HG03565 (cell line): ENCODE measurements around the gene TMEM147.

Source experiments
- ATAC-seq: cut with Tn5 transposase; IDR thresholded peaks from one replicate; pipeline ENCODE4 v1.9.1; 2021; ENCODE audit warnings: mild to moderate bottlenecking, moderate library complexity; ENCODE audit not compliant: unreplicated experiment

Gene TMEM147

DNA sequence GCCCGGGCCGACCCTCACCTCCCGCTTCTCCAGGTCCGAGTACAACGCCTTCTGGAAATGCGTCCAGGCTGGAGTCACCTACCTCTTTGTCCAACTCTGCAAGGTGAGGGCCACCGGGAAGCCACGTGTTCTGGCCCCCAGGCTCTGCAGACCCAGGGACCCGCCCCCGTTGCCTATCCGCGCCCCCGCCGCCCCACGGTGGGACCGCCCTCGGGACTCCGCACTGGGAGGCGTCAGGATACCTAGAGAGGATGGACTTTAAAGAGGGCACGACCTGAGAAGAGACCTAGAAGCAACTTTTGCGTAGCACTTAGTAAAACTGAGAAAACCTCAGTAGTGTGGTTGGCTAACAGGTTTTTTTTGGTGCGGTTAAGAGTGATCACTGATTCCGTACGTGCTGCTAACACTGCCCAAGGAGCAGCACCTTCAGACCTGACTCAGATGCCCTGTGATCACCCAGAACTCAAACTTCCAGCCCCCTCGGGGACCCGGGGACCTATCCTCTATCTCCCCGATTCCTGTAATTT, 492 bp downstream of the TMEM147 start:
- peak; percentile 29 for ATAC-seq

DNA sequence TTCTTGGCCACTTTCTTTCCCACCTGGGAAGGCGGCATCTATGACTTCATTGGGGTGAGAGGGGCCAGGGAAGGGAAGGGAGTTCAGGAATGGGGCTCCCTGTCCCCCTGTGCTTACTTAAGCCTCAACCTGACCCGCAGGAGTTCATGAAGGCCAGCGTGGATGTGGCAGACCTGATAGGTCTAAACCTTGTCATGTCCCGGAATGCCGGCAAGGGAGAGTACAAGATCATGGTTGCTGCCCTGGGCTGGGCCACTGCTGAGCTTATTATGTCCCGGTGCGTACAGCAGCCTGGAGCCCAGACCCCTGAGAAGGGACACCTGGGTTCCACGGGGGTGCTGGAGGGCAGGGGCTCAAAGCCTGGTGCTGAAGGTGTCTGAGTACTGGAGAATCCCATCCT, 1.1 kb downstream of the TMEM147 start:
- no peak for ATAC-seq

DNA sequence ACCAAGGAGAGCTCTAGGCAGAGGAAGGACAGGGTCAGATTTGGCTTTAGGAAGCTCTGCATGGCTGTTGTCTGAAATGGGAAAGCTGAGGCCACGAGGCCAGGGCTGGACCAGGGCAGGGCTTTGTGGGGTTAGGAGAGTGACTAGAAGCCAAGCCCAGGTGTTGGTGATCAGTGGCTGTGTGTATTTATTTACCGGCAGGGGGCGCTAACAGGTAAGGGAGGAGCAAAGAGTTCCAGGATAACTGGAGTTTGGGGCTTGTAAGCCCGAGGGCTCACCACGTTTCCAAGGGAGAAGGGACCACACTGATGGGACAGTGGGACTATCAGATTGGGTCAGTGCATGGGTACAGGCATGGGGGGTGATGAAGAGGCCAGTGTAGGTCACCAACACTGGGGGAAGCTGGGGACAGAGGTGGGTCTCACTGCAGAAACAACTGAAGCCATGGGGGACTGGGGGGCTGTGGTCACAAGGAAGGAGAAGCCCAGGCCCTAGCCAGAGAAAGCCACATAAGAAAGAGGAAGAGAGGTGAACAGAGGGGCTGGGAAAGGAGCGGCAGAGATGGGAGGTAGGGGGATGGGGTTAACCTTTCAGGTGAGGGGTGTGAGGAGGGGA, 3.9 kb downstream of the TMEM147 start:
- ATAC-seq: no peak

DNA sequence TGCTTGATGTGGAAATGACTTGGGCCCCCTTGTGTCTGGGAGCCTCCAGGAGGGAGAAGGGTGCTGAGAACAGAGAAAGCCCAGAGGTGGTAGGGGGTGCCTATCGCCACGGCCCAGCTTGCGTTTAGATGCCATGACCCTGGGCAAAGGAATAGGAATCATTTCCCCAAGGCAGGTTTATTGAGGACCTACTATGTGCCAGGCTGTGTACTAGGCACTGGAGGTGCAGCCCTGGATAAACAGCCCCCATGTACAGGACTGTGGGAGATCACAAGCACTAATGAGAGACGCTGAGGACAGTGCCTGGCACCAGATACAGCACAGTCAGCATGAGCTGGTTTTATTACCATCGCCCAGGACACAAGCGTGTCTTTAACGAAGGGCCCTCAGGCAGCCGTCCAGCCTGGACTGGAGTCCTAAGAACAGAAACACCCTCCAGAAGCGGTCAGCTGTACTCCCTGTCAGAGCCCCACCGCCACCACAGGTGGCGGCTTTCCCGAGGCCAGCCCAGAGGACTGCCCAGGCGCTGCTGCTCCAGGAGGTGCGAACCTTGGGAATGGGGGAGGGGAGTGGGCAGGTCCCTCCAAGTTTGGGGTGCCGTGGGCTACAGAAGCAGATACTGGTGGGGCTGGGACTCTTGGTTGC, 4.6 kb downstream of the TMEM147 start:
- ATAC-seq: no peak

DNA sequence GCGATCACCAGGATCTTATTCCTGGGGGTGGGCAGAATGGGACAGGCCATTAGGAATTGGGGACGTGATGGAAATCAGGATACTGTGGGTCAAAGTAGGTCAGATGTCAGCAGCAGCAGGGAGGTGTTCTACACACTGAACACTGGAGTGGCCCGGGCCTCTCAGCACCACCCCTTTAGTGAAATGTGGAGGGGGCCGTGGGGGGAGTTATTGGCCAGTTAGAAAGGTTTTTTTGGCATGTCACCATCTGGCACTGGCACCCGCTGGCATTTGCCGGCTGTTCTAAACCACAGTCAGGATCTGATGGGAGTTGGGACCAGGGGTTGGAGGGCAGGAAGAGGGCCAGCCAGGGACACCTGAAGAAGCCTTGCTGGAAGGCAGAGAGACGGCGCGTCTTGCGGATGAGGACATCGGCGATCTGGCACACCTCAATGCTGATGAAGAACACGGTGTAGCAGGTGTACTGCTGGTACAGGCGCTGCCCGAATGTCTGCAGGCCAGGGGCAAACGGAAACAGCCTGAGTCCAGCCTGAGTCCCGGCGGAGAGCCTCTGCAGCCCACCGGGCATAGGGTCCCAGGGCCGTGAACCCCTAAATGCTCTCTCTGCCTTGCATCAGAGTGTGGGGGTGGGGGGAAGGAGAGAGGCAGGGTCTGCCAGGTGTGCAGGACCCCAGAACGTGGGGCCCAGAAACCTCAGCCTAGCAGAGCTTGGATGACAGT, 5.8 kb downstream of the TMEM147 start:
- no peak for ATAC-seq

DNA sequence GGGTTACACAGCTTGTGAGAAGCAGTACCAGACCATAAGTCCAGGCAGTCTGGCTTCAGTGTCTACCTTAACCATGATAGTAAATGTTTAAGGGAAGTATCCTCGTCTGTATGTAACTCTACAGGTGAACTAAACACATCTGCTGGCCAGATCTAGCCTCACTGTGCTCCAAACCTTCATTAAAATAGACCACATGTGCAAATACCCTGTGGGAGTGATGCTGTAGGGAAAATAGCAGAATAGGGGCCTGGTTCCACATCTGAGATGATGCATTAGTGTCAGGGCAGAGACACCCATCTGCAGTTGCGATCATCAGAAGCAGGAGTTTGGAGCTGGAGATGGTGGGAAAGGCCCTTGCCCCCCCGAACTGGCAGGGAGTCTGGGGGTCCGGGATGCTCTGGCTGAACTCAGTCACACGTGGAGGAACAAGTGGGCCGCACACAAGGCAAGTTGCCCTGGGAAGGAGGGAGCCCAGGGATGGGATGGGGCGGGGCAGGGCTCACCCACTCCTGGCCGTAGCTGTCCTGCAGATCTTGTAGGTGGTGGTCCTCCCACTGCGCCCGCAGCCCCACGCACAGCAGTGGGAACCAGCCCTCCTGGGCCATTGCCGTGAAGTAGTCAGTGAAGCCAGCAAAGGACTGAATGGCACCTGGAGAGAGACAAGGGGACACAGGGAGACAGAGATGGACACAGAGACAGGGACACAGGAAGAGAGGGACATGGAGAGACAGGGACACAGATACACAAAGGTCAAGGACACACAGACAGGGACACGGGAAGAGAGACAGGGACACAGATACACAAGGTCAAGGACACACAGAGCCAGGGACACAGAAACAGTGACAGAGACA, 7.3 kb downstream of the TMEM147 start:
- ATAC-seq: no peak

DNA sequence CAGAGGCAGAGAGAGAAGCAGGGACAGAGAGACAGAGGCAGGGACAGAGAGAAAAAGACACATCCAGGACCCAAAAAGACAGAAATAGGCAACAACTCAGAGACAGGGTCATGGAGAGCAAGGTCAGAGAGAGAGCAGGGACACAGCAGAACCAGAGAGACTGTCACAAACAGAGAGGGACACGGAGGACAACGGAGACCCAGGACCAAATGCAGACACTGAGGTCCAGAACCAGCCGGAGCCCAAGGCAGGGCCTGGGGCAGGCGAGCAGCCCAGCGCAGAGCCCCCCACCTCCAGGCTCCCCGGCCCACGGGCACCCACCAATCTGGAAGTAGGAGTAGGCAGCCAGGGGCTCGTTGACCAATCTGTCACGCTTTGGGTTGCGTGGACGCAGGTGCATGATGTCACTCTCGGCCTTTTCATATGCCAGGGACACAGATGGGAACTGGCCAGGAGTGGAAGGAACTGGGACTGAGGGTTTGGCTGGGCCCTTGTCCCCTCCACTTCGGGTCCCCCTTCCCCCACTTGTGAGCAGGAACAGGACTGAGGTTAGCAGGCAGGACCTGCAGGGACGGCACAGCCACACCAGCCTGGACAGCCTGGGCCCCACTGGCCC, 8.1 kb downstream of the TMEM147 start:
- ATAC-seq: no peak

DNA sequence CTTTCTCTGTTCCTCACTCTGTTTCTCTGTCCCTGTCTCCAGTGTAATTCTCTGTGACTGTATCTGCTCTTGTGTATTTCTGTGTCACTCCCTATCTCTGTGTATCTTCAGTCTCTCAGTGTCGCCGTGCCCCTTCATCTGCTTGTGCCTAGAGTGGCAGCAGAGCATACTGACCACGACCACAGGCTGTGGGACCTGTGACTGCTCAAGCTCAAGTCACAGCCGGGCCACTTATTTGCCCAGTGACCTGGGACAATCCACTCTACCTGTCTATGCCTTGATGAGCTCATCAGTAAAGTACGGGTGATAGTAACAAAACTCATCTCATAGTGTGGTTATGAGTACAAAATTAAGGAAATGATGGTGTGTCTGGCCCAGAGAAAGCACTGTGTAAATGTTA, 8.7 kb downstream of the TMEM147 start:
- no peak for ATAC-seq

DNA sequence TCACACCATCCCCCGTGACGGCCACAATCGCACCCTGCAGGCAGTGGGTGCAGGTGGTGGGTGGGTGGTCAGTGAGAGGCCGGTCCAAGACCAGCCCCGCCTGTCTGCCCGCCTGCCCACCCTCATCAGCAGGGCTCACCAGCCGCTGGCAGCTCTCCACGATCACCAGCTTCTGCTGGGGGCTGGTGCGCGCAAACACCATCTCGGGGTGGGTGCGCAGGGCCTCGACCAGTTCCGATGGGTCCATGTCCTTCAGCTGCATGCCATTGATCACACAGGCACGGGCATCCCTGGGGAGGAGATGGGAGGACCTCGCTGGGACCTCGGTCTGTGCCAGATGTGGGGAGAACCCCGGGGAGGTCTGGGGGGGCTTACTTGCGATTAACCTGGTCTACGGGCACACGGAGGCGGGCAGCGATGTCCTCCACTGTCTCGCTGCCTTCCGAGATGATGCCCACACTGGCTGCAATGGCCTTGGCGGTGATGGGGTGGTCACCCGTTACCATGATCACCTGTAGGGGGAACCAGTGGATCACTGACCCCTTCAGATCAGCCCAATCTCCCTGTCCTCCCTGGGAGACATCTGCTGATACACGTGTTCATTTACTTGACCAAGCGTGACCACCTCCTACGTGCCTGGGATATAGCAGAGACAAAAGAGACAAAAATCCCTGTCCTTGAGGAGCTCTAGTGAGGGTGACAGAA, 10.0 kb downstream of the TMEM147 start:
- ATAC-seq: no peak

DNA sequence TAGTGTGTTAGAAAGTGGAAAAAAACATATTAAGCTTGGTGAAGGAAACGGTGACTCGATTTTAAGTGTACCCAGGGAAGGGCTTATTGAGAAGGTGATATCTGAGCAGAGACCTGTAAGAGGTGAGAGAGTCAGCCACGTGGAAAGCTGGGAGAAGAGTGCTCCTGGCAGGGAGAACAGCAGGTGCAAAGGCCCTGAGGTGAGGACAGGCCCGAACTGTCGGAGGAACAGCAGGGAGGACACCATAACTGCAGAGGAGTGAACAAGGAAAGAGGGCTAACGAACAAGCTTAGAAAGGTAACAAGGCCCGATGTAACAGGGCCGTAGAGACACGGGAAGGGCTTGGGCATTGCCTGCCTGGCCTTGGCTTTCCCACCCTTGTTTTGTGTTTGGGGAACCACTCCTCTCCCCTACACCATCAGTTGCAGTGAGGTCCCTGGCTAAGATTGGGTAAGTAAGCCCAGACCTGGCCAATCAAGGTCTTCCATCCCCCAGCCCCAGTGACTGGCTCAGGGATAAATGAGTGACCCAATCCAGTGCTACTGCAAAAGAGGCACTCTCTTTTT, 10.7 kb downstream of the TMEM147 start:
- ATAC-seq: no peak

DNA sequence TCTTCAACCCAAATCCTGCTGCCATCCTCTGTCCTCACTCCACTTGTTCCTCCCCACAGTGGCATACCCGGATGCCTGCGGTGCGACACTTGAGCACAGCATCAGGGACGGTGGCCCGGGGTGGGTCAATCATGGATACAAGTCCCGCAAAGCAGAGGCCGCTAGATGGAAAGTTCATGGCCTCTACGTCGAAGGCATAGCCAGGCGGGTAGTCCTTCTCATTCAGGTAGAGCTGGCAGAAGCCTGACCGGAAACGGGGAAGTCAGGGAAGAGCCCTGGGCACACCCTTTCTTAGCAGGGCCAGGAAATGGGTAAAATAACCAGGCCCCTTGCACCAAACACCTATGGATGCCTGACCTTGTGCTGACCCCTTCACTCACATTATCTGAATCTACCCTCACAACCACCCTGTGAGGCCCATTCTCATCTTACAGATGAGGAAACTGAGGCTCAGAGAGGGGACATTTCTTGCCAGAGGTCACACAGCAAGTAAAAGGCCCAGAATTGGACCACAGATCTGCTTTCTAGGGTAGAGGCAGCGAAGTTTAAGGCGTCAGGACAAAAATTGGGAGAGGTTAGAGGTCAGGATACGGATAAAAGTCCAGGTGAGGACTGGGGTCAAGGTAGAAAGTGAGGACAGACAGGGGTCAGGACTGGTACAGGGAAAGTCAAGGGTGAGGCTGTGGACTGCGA, 11.6 kb downstream of the TMEM147 start:
- ATAC-seq: no peak

DNA sequence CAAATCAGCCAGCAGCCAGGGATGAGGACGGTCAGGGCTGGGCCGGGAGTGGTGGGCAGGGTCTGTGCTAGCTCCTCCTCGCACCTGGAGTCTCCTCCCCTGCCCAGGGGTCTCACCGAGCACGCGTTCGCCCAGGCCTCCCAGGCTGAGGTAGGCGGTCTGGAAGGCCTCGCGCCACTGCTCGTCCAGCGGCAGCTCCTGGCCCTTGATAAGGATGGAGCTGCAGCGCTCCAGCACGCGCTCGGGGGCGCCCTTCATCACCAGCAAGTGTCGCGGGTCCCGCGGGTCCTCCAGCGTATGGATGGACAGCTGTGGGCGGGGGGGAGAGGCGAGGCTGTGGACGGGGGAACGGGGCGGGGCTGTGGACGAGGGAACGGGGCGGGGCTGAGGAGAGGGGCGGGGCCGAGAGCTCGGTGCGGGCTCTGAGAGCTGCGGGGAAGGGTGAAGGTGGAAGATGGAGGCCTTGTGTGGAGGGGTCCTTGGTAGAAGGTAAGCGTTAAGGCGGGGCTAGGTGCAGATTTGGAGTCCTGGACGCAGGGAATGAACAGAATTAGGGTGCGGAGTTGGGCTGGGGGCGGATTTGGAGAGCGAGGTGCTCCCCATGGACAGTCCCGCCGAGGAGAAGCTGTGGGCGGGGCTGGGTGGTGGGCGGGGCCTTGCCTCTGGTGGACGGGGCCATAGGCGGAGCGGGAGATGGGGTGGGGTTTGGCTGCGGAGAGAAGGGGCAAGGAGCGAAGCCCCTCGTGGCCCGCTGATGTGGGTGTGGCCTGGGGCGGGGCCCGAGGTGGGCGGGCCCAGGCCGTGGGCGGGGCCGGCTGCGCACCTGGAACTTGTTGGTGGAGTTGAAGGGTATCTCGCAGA, 12.3 kb downstream of the TMEM147 start:
- ATAC-seq: no peak

DNA sequence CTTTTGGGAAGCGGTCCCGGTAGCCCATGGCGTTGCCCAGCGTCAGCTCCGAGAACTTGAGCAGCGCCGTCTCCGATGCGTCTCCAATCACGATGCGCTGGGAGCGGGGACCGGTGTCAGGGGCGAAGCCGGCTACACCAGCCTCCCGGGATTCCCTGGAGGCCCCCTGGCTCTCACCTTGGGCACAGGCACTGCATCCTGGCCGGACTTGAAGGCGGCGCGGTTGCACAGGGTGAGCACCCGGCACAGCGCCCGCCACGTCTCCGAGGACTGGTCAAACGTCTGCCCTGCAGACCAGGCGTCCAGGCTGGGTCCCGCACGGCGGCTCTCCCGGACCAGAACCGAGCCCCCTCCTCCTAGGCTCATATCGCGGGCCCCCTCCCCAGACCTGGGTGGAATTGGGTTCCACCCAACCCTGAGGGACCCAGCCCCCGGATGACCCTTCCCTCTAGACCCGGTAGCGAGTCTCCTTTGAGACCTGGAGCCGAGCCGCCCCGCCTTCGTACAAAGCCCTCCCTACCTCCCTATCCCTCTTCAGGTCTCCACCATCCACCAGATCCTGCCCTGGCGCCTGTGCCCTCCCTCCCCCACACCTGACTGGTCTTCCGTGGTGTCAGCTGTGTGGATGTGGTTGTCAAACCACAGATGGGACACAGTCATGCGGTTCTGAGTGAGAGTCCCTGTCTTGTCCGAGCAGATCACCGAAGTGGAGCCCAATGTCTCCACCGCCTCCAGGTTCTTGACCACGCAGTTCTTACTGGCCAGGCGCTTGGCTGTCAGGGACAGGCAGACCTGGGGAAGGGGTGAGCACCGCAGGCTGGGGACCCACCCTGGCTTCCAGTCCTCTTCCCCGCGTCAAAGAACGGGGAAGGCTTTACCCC, 13.2 kb downstream of the TMEM147 start:
- ATAC-seq: no peak

DNA sequence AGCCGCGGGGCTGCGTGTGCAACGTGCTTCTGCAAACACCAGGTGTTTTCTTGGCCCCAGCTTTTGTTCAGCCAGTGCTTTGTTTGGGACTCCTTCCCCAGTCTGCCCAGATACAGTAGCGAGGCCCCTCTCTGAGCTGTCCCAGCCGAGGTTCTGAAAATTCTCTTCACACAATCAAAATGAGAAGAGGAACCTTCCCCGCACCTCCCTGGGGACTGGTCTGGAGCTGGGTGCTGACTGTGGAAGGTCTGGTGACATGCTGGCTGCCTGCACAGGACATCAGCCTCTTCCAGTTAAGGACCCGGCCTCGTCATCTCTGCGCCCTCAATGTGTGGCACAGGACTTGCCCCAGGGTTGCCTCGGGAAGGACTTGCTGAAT, 13.8 kb downstream of the TMEM147 start:
- no peak for ATAC-seq

DNA sequence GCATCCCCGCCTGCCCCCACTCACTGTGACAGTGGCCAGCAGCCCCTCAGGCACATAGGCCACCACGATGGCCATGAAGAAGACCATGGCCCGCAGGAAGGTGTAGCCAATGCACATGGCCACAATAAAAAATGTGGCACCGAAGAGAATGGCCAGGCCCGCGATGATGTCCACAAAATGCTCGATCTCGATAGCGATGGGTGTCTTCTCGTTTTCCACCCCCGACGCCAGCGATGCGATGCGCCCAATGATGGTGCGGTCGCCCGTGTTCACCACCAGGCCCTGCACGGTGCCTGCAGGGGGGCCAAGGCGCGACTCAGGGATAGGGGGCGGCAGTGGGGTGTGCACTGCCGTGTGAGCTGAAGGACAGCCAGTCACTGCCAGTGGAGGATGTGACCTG, 14.4 kb downstream of the TMEM147 start:
- ATAC-seq: no peak

DNA sequence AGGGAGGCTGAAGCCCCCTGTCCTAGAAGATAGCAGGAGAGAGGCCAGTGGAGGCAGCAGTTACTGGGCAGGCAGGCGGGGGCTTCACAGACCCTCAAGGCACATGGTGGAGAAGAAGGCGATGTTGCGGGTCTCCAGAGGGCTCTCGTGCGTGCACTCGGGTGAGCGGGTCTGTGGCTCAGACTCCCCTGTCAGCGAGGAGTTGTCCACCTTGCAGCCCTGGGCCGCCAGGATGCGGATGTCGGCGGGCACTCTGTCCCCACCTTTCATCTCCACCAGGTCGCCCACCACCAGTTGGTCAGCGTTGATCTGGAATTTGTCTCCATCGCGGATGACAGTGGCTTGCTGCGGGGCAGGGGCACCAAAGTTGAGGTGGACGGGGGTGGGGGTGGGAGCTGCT, 14.8 kb downstream of the TMEM147 start:
- ATAC-seq: no peak

DNA sequence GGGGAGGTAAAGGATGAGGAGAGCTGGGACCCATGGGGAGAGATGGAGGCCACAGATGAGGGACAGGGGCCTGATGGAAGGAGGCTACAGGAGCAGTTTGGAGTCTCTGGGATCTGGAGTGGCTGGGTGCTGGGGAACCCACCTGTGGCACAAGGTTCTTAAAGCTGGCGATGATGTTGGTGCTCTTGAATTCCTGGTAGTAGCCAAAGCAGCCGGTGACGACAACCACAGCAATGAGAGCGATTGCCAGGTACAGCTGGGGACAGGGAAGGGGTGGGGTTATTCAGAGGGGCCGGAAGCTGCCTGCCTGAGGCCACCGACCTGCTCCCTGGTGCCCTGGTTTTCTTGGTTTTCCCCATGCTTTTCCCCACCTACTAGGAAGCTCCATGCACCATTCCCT, 15.3 kb downstream of the TMEM147 start:
- no peak for ATAC-seq
